ENCODE results near the gene REPIN1. TPM values are rescaled to one million over a fixed set of nuclear protein-coding genes. Genes with fewer than 3 reads are reported as not detected.
A peak's percentile ranks its signal among the peaks of the same experiment; 100 is the strongest.

REPIN1 gene
- total RNA-seq, result 86.0 TPM
- long read RNA-seq, transcript REPIN1-203 (2 exons, 2,969 nt), result minor isoform, 73 of 243 reads
- long read RNA-seq, transcript REPIN1-202 (1 exons, 2,876 nt), result major isoform, 112 of 243 reads
- long read RNA-seq, transcript REPIN1-207 (2 exons, 1,064 nt), result minor isoform, 6 of 243 reads
- long read RNA-seq, transcript REPIN1-214 (3 exons, 2,058 nt), result minor isoform, 15 of 243 reads
- long read RNA-seq, partial matches to known transcripts, result 2 of 243 reads
- long read RNA-seq, other reads (novel, unspliced or antisense), result 26 of 243 reads

- H3K27me3 ChIP-seq (ENCODE audit: low read depth), result no peaks in the 10 kb centered on the region
- H3K4me3 ChIP-seq, result peak within 1 kb of the TSS; percentile 95
- peaks cover 38% of the 10 kb centered on the region for H3K4me1 ChIP-seq
- no peaks in the 10 kb centered on the region for H3K9me3 ChIP-seq
- TF ChIP-seq CTCF (IDR thresholded peaks at IDR 0.05), result no peak
- ATAC-seq (peak; percentile 92 to 94), DNase-seq (peak; percentile 95)
- intact Hi-C loops (cut with DNase I), result no loop called here
- H3K27ac ChIP-seq, result peak within 1 kb of the TSS; percentile 95
- H3K36me3 ChIP-seq, result peaks cover 35% of the 10 kb centered on the region
Observed at GRCh38 chr7:150368096-150368883, at the start of gene REPIN1. TSS of gene REPIN1 (plus strand) at chr7:150368822. CDS start at chr7:150369712, 890 bp downstream.

GRCh38 chr7:150321788-150322113 is 46.9 kb upstream of the REPIN1 start:
- Histone ChIP-seq H3K27me3 (ENCODE audit: low read depth) (no peaks in the 10 kb centered on the region), H3K4me3 (no peak overlapping the region), H3K9me3 (no peaks in the 10 kb centered on the region), H3K27ac (peak overlapping the region; percentile 92), H3K4me1 (peaks cover 50% of the 10 kb centered on the region), H3K36me3 (peaks cover 11% of the 10 kb centered on the region)
- intact Hi-C loops (cut with DNase I), result no loop called here
- TF ChIP-seq CTCF (IDR thresholded peaks at IDR 0.05), result no peak
- no peak for ATAC-seq
- no peak for DNase-seq

- TF ChIP-seq CTCF (IDR thresholded peaks at IDR 0.05), result no peak
Observed at GRCh38 chr7:150322114-150322832, 46.3 kb upstream of the REPIN1 start.

GRCh38 chr7:150322833-150323681 is 45.6 kb upstream of the REPIN1 start, which contains the start of the genes ACTR3C and LRRC61:
TSS of gene ACTR3C (minus strand) at chr7:150323545. CDS start at chr7:150295296, 28,249 bp downstream.
TSS of gene LRRC61 (plus strand) at chr7:150323355. CDS start at chr7:150336862, 13,507 bp downstream.
- peak; percentile 84 to 91 for ATAC-seq
- TF ChIP-seq CTCF (IDR thresholded peaks at IDR 0.05), result peak; percentile 36
- peaks cover 50% of the 10 kb centered on the region for H3K4me1 ChIP-seq
- H3K9me3 ChIP-seq, result no peaks in the 10 kb centered on the region
- H3K27ac ChIP-seq, result peak within 1 kb of the TSS; percentile 92
- peak; percentile 81 for DNase-seq
- H3K4me3 ChIP-seq, result peak within 1 kb of the TSS; percentile 61
- H3K36me3 ChIP-seq, result peaks cover 11% of the 10 kb centered on the region
- intact Hi-C loops (cut with DNase I), result no loop called here
- H3K27me3 ChIP-seq (ENCODE audit: low read depth), result no peaks in the 10 kb centered on the region

More at GRCh38 chr7:150322114-150322832, 46.3 kb upstream of the REPIN1 start:
- ATAC-seq (no peak), DNase-seq (no peak)
- H3K4me3 ChIP-seq, result peak overlapping the region; percentile 61
- H3K4me1 ChIP-seq, result peaks cover 50% of the 10 kb centered on the region
- intact Hi-C loops (cut with DNase I), result no loop called here
- no peaks in the 10 kb centered on the region for H3K9me3 ChIP-seq
- H3K27ac ChIP-seq, result peak overlapping the region; percentile 92
- H3K27me3 ChIP-seq (ENCODE audit: low read depth), result no peaks in the 10 kb centered on the region
- peaks cover 11% of the 10 kb centered on the region for H3K36me3 ChIP-seq

Data from lower lobe of right lung (tissue), 2 donors.